Measurements from ENCODE around the gene ATG7.

The ATG7 gene

GRCh38 chr3:11362600-11362999 lies 90.4 kb downstream of the ATG7 start:
- no peak for DNase-seq (ENCODE audit: low spot score)

GRCh38 chr3:11363715-11364114 lies 91.5 kb downstream of the ATG7 start:
- DNase-seq (ENCODE audit: low spot score): no peak

- DNase-seq (ENCODE audit: low spot score): no peak
Observed at GRCh38 chr3:11364181-11364580, 92.0 kb downstream of the ATG7 start.

GRCh38 chr3:11367143-11367693 lies 95.0 kb downstream of the ATG7 start:
- DNase-seq (ENCODE audit: low spot score): no peak

GRCh38 chr3:11370191-11370590 lies 98.0 kb downstream of the ATG7 start:
- DNase-seq (ENCODE audit: low spot score): no peak

GRCh38 chr3:11370966-11371365 lies 98.8 kb downstream of the ATG7 start:
- no peak for DNase-seq (ENCODE audit: low spot score)

- DNase-seq (ENCODE audit: low spot score): no peak
Observed at GRCh38 chr3:11371747-11372146, 99.5 kb downstream of the ATG7 start.

- no peak for DNase-seq (ENCODE audit: low spot score)
Observed at GRCh38 chr3:11373235-11373634, 101.0 kb downstream of the ATG7 start.

- no peak for DNase-seq (ENCODE audit: low spot score)
Observed at GRCh38 chr3:11373654-11374053, 101.5 kb downstream of the ATG7 start.

- DNase-seq (ENCODE audit: low spot score): no peak
Observed at GRCh38 chr3:11375333-11376088, 103.3 kb downstream of the ATG7 start.

GRCh38 chr3:11377719-11378118 lies 105.5 kb downstream of the ATG7 start:
- no peak for DNase-seq (ENCODE audit: low spot score)

GRCh38 chr3:11379238-11379823 lies 107.1 kb downstream of the ATG7 start:
- peak; percentile 61 for DNase-seq (ENCODE audit: low spot score)

- no peak for DNase-seq (ENCODE audit: low spot score)
Observed at GRCh38 chr3:11379824-11380701, 107.9 kb downstream of the ATG7 start.

- no peak for DNase-seq (ENCODE audit: low spot score)
Observed at GRCh38 chr3:11381141-11381540, 108.9 kb downstream of the ATG7 start.

- DNase-seq (ENCODE audit: low spot score): no peak
Observed at GRCh38 chr3:11381563-11381962, 109.4 kb downstream of the ATG7 start.

- no peak for DNase-seq (ENCODE audit: low spot score)
Observed at GRCh38 chr3:11382146-11382745, 110.0 kb downstream of the ATG7 start.

GRCh38 chr3:11384074-11384473 lies 111.9 kb downstream of the ATG7 start:
- no peak for DNase-seq (ENCODE audit: low spot score)

- DNase-seq (ENCODE audit: low spot score): no peak
Observed at GRCh38 chr3:11385326-11385725, 113.1 kb downstream of the ATG7 start.

- DNase-seq (ENCODE audit: low spot score): no peak
Observed at GRCh38 chr3:11385891-11386290, 113.7 kb downstream of the ATG7 start.

- DNase-seq (ENCODE audit: low spot score): no peak
Observed at GRCh38 chr3:11386465-11387113, 114.4 kb downstream of the ATG7 start.

- DNase-seq (ENCODE audit: low spot score): no peak
Observed at GRCh38 chr3:11389386-11390268, 117.4 kb downstream of the ATG7 start.
